ENCODE measurements around the gene DNAJC1. TPM values are rescaled to one million over a fixed set of nuclear protein-coding genes. Genes with fewer than 3 reads are reported as not detected.

The DNAJC1 gene
- total and polyA plus RNA-seq, 2 of the 4 experiments (the other 2 are of a cell fraction) = 12.7 to 13.3 TPM

DNA sequence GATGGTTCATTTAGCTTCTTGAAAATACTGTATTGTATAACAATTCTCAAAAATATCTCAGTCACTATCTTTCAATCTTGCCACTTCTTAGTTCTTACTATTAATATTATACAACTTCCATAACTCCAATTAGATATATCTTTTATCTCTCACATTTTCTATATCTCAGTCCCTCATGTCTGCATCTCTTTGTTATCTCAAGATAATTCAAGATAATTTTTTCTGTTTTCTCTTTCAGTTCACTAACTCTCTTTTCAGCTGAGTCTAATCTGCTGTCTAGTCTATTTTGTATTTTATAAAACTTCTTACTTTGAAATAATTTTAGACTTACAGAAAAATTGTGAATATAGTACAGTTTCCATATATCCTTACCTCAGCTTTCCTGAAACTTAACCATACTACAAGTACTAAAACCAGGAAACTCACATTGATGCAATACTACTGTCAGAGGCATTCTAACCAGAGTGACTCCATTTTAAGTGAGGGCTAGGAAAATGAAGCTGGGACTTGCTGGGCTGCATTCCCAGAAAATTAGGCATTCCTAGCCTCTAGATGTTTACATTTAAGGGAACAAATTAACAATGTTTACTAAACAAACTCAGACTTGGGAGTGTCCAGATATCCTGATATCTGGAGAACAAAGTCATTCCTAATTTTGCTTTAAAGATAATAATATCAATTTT is 38.4 kb downstream of the DNAJC1 start:
- H3K18ac ChIP-seq (ENCODE audit: low read depth, low read length) = no peak overlapping the region
- no peak overlapping the region for H2BK15ac ChIP-seq (ENCODE audit: low read depth, low read length)
- H2AK9ac ChIP-seq (replicated peaks; ENCODE audit: low read depth, low read length, poor library complexity) = no peak overlapping the region
- H3K4me2 ChIP-seq (ENCODE audit: low read depth, low read length) = no peak overlapping the region
- no peak overlapping the region for H4K8ac ChIP-seq (ENCODE audit: low read depth in 2 of 2, low read length in 2 of 2)
- no peak overlapping the region for H3K4me3 ChIP-seq (ENCODE audit: insufficient read depth, low read depth, low read length)
- H3K9ac ChIP-seq (ENCODE audit: low read depth, low read length) = no peak overlapping the region
- H4K20me1 ChIP-seq (ENCODE audit: insufficient read depth, low read length) = no peaks in the 10 kb centered on the region
- H3K4ac ChIP-seq (ENCODE audit: low read depth, low read length) = no peak overlapping the region
- H3K9me3 ChIP-seq (ENCODE audit: control insufficient read depth, insufficient read depth, low read length) = no peaks in the 10 kb centered on the region
- intact Hi-C loops (cut with micrococcal nuclease) = no loop called here
- no peaks in the 10 kb centered on the region for H3K27me3 ChIP-seq (ENCODE audit: control insufficient read depth, insufficient read depth, low read length)
- H2BK5ac ChIP-seq (ENCODE audit: low read depth, low read length, poor library complexity, severe bottlenecking) = no peak overlapping the region
- no peak overlapping the region for H2AFZ ChIP-seq (replicated peaks; ENCODE audit: low read length, poor library complexity)
- CTCF ChIA-PET = interaction anchor here (0.5 to 0.6 kb wide), 2 partner anchors 472 to 889 kb away, joined by 3 read pairs; no protein-coding TSS in a partner anchor
- no peaks in the 10 kb centered on the region for H3K36me3 ChIP-seq (ENCODE audit: control insufficient read depth, insufficient read depth, low read length)
- H4K5ac ChIP-seq (ENCODE audit: low read depth, low read length) = no peak overlapping the region
- ATAC-seq (ENCODE audit: low read depth) = no peak
- POLR2A ChIA-PET (ENCODE audit: unreplicated experiment) = no interaction called here
- H3K4me1 ChIP-seq (ENCODE audit: control insufficient read depth, insufficient read depth, low read length) = peaks cover 2% of the 10 kb centered on the region; the same call in 1 of the 2 replicates
- no TSS peak for BruUV-seq (replicated peaks)
- no peak overlapping the region for H2AK5ac ChIP-seq (ENCODE audit: low read depth, low read length)
- H3K14ac ChIP-seq (replicated peaks; ENCODE audit: low read depth, low read length) = no peak overlapping the region
- no peak for DNase-seq
- no peak overlapping the region for H2BK20ac ChIP-seq (ENCODE audit: low read depth, low read length)
- no peak overlapping the region for H4K91ac ChIP-seq (ENCODE audit: insufficient read depth, low read depth, low read length)
- H3K56ac ChIP-seq (ENCODE audit: extremely low read depth, insufficient read depth, low read length) = no peak overlapping the region
- H3K27ac ChIP-seq (ENCODE audit: insufficient read depth, low read length) = no peak overlapping the region
- H3K23ac ChIP-seq (ENCODE audit: low read depth, low read length) = no peak overlapping the region
- dilution Hi-C loops (cut with HindIII; ENCODE audit: low sequenced_read_pairs, unreplicated experiment) = no loop called here
- peaks cover 8 to 21% of the 10 kb centered on the region in 2 experiments for H3K79me1 ChIP-seq (ENCODE audit: low read depth in 1 of 2, low read length in 2 of 2)
- H3K9me1 ChIP-seq (ENCODE audit: insufficient read depth, low read length) = no peaks in the 10 kb centered on the region
- TF ChIP-seq CHD1 (IDR thresholded peaks at IDR 0.05; ENCODE audit: low read depth, low read length) (no peak), FOS (IDR thresholded peaks at IDR 0.05; ENCODE audit: low read depth, low read length) (no peak), CEBPB (IDR thresholded peaks at IDR 0.05; ENCODE audit: low read depth, low read length) (no peak), RAD21 (IDR thresholded peaks at IDR 0.05; ENCODE audit: low read length) (no peak), MXI1 (IDR thresholded peaks at IDR 0.05; ENCODE audit: borderline replicate concordance, low read depth, low read length) (no peak), POLR2A (IDR thresholded peaks at IDR 0.05; ENCODE audit: low read depth, low read length) (no peak), MAFK (IDR thresholded peaks at IDR 0.05; ENCODE audit: low read depth, low read length) (no peak), BHLHE40 (IDR thresholded peaks at IDR 0.05; ENCODE audit: low read depth, low read length) (no peak), MAZ (IDR thresholded peaks at IDR 0.05; ENCODE audit: borderline replicate concordance, low read depth, low read length) (no peak), NFE2L2 (IDR thresholded peaks at IDR 0.05; ENCODE audit: low read depth, low read length) (no peak), RCOR1 (IDR thresholded peaks at IDR 0.05; ENCODE audit: insufficient replicate concordance, low read length) (no peak), SMC3 (IDR thresholded peaks at IDR 0.05; ENCODE audit: low read depth, low read length) (no peak), RFX5 (IDR thresholded peaks at IDR 0.05; ENCODE audit: low read depth, low read length) (no peak)
- TF ChIP-seq, protein P1, sequence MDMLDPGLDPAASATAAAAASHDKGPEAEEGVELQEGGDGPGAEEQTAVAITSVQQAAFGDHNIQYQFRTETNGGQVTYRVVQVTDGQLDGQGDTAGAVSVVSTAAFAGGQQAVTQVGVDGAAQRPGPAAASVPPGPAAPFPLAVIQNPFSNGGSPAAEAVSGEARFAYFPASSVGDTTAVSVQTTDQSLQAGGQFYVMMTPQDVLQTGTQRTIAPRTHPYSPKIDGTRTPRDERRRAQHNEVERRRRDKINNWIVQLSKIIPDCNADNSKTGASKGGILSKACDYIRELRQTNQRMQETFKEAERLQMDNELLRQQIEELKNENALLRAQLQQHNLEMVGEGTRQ (IDR thresholded peaks at IDR 0.05; ENCODE audit: low read depth, low read length) = no peak
- TF ChIP-seq, protein P2, sequence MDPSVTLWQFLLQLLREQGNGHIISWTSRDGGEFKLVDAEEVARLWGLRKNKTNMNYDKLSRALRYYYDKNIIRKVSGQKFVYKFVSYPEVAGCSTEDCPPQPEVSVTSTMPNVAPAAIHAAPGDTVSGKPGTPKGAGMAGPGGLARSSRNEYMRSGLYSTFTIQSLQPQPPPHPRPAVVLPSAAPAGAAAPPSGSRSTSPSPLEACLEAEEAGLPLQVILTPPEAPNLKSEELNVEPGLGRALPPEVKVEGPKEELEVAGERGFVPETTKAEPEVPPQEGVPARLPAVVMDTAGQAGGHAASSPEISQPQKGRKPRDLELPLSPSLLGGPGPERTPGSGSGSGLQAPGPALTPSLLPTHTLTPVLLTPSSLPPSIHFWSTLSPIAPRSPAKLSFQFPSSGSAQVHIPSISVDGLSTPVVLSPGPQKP (IDR thresholded peaks at IDR 0.05; ENCODE audit: borderline replicate concordance, low read depth, low read length) = no peak
- TF ChIP-seq, protein P3, sequence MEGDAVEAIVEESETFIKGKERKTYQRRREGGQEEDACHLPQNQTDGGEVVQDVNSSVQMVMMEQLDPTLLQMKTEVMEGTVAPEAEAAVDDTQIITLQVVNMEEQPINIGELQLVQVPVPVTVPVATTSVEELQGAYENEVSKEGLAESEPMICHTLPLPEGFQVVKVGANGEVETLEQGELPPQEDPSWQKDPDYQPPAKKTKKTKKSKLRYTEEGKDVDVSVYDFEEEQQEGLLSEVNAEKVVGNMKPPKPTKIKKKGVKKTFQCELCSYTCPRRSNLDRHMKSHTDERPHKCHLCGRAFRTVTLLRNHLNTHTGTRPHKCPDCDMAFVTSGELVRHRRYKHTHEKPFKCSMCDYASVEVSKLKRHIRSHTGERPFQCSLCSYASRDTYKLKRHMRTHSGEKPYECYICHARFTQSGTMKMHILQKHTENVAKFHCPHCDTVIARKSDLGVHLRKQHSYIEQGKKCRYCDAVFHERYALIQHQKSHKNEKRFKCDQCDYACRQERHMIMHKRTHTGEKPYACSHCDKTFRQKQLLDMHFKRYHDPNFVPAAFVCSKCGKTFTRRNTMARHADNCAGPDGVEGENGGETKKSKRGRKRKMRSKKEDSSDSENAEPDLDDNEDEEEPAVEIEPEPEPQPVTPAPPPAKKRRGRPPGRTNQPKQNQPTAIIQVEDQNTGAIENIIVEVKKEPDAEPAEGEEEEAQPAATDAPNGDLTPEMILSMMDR (conservative IDR thresholded peaks at IDR 0.05; ENCODE audit: low read depth, low read length) = no peak
- no peak overlapping the region for H2BK120ac ChIP-seq (ENCODE audit: low read depth, low read length)
- in situ Hi-C loops (cut with MboI; ENCODE audit: low sequenced_read_pairs) = loop anchor here (25.0 kb wide), 1 partner anchor 878 kb away; no protein-coding TSS in a partner anchor

Measured in IMR-90 (cell line).